ENCODE measurements around the gene PACS1.

PACS1 gene

GRCh38 chr11:66264383-66264782 is 194.3 kb downstream of the PACS1 start:
- TF ChIP-seq REST (IDR thresholded peaks at IDR 0.05; ENCODE audit: insufficient read depth in 1 of 2, low read depth in 2 of 2, low read length in 2 of 2), result no peak
- no peak for TF ChIP-seq SIN3A (IDR thresholded peaks at IDR 0.05; ENCODE audit: borderline replicate concordance, insufficient read depth, low read length)
- no peak for TF ChIP-seq FOXP2 (optimal IDR thresholded peaks at IDR 0.05; ENCODE audit: borderline replicate concordance, extremely low read depth, extremely low read length, insufficient read depth)
- no peak for TF ChIP-seq POLR2AphosphoS5 (IDR thresholded peaks at IDR 0.05; ENCODE audit: low read depth, low read length)
- no peak for TF ChIP-seq TAF1 (IDR thresholded peaks at IDR 0.05; ENCODE audit: borderline replicate concordance, insufficient read depth, low read length)

GRCh38 chr11:66264914-66265313 is 194.8 kb downstream of the PACS1 start:
- TF ChIP-seq REST (IDR thresholded peaks at IDR 0.05; ENCODE audit: insufficient read depth in 1 of 2, low read depth in 2 of 2, low read length in 2 of 2), result no peak
- TF ChIP-seq POLR2AphosphoS5 (IDR thresholded peaks at IDR 0.05; ENCODE audit: low read depth, low read length), result no peak

GRCh38 chr11:66265531-66266377 is 195.7 kb downstream of the PACS1 start:
- TF ChIP-seq POLR2AphosphoS5 (IDR thresholded peaks at IDR 0.05; ENCODE audit: low read depth, low read length) (no peak), REST (IDR thresholded peaks at IDR 0.05; ENCODE audit: insufficient read depth in 1 of 2, low read depth in 2 of 2, low read length in 2 of 2) (no peak), SIN3A (IDR thresholded peaks at IDR 0.05; ENCODE audit: borderline replicate concordance, insufficient read depth, low read length) (no peak), FOXP2 (optimal IDR thresholded peaks at IDR 0.05; ENCODE audit: borderline replicate concordance, extremely low read depth, extremely low read length, insufficient read depth) (no peak), TAF1 (IDR thresholded peaks at IDR 0.05; ENCODE audit: borderline replicate concordance, insufficient read depth, low read length) (no peak)

- TF ChIP-seq SIN3A (IDR thresholded peaks at IDR 0.05; ENCODE audit: borderline replicate concordance, insufficient read depth, low read length), result no peak
- no peak for TF ChIP-seq POLR2AphosphoS5 (IDR thresholded peaks at IDR 0.05; ENCODE audit: low read depth, low read length)
- no peak for TF ChIP-seq REST (IDR thresholded peaks at IDR 0.05; ENCODE audit: insufficient read depth in 1 of 2, low read depth in 2 of 2, low read length in 2 of 2)
- no peak for TF ChIP-seq TAF1 (IDR thresholded peaks at IDR 0.05; ENCODE audit: borderline replicate concordance, insufficient read depth, low read length)
- TF ChIP-seq FOXP2 (optimal IDR thresholded peaks at IDR 0.05; ENCODE audit: borderline replicate concordance, extremely low read depth, extremely low read length, insufficient read depth), result no peak
Observed at GRCh38 chr11:66266378-66267038, 196.4 kb downstream of the PACS1 start.

Data from PFSK-1 (cell line).